Adipocyte (in vitro differentiated cells): ENCODE data around the gene LYST.

Experiments used
- DNase-seq: peaks from one replicate; pipeline ENCODE4 v3.0.0-alpha.2; 2015; ENCODE audit warnings: low read depth
- H3K27me3 ChIP-seq: replicated peaks from 2 replicates; pipeline ENCODE4 v1.7.0; 2013; ENCODE audit warnings: mild to moderate bottlenecking, low read length, moderate library complexity; ENCODE audit not compliant: control insufficient read depth, insufficient read depth
- H3K36me3 ChIP-seq: 2 replicates; pipeline ENCODE4 v1.7.0; 2013; ENCODE audit warnings: low read length, mild to moderate bottlenecking, moderate library complexity; ENCODE audit not compliant: control insufficient read depth, insufficient read depth, severe bottlenecking
- H3K4me1 ChIP-seq: 2 replicates; pipeline ENCODE4 v1.7.0; 2013; ENCODE audit warnings: mild to moderate bottlenecking, low read length, moderate library complexity; ENCODE audit not compliant: control insufficient read depth, insufficient read depth
- H3K4me3 ChIP-seq: 2 replicates; pipeline ENCODE4 v1.7.0; 2013; ENCODE audit warnings: mild to moderate bottlenecking, low read length, moderate library complexity
- H3K9ac ChIP-seq: 2 replicates; pipeline ENCODE4 v1.7.0; 2013; ENCODE audit warnings: mild to moderate bottlenecking, low read length, moderate library complexity
- H3K9me3 ChIP-seq: 2 replicates; pipeline ENCODE4 v1.7.0; 2013; ENCODE audit warnings: mild to moderate bottlenecking, low read length, moderate library complexity; ENCODE audit not compliant: control insufficient read depth

Gene LYST

DNA sequence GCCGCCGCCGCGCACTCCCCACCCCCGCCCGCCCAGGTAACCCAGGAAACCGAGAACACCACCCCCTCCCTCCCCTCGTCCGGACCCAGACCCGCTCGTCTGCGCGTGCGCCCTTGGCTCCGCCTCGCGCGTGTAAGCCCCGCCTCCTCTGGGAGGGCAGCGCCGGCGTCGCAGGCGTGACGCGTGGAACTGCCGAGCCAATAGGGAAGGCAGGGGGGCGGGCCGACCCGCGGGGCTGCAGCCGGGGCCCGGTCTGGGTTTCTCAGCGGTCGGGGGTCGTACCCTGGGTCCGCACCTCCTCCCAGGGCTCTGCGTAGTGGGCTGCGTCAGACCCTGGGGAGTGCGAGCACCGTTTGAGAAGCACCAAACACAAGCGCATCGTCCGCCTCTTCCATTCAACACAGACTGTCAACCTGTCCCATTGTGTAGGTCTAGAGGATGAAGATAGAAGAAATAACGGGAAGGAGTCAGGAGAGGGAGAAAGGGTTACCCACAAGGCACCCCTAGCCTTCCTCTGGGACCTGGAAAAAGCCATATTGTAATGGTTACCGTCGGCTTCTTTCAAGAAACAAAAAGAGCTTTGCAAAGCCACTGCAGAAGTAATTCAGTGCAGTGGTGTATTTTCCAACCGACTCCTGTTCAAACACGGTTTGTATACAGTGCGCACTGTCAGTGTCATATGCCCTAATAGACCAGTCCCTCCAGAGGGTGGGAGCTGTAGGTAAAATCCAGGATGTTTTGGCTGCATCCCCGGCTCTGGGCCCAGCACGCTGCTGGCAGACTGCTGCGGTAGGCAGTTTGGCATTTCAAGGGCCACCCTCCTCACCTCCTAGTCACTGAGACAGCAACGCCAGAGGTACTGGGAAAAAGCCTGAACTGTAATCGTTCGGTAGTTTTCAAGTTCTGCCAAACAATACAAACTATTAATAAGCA is 473 bp upstream of the LYST start:
- H3K27me3 ChIP-seq = no peaks in the 10 kb centered on the region
- H3K9me3 ChIP-seq = no peaks in the 10 kb centered on the region
- H3K9ac ChIP-seq = peak overlapping the region; percentile 94
- peak; percentile 98 for DNase-seq
- no peaks in the 10 kb centered on the region for H3K36me3 ChIP-seq
- H3K4me1 ChIP-seq = peaks cover 26% of the 10 kb centered on the region
- H3K4me3 ChIP-seq = peak overlapping the region; percentile 93

DNA sequence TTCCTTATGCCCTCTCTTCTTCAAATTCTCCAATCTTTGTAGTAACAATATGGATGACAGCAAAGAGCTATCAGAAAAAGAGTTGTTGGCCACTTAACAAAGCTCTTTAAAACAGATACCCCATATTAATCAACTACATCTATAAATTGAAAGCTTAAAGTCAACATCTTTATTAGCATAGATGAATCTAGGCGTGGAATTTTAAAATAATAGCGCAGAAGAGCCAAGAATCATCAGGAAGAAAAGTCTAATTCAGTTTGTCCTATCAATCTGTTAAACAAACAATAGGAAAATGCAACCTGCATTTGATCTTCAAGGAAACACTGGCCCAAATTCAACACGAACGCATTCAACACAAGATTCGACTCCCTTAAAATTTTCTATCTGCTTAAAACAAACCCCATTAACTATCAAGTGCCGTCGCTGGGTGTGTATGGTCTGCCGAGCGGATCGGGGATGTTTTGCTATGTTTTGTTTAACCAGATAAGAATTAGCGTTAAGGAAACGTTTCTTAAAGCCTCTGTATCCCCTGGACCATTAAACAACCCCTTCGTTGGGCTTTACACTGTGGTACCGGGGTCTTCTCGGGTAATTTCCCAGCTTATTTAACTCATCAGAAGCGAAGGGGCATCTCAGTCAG is 1.0 kb downstream of the LYST start:
- Histone ChIP-seq H3K9ac (peak overlapping the region; percentile 94), H3K4me1 (peaks cover 26% of the 10 kb centered on the region), H3K36me3 (no peaks in the 10 kb centered on the region), H3K27me3 (no peaks in the 10 kb centered on the region), H3K4me3 (peak overlapping the region; percentile 93), H3K9me3 (no peaks in the 10 kb centered on the region)
- peak; percentile 56 for DNase-seq

DNA sequence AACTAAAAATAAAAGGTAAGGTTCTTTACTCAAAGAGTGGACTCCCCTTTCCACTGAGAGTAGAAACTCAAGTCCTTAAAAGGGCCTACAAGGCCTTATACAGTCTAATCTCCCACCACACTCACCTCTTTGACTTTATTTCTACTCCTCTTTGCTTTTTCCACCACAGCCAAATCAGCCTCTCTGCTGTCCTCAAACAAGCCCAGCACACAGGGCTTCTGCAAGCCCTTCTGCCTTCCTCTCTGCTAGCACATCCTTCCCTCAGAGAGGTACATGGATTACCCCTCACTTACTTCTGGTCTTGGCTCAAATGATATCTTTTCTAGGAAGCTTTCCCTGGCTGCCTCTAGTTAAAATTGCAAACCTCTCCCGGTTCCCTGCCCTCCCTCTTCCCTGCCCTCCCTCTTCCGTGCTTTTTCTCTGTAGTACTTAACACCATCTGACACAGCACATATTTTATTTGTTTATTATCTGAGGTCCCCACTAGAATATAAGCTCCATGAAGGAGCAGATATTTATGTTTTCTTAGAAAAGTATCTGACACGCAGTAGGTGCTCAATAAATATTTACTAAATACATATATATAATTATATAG is 1.7 kb downstream of the LYST start:
- H3K4me3 ChIP-seq = peak overlapping the region; percentile 93
- DNase-seq = peak; percentile 51
- no peaks in the 10 kb centered on the region for H3K36me3 ChIP-seq
- peak overlapping the region; percentile 94 for H3K9ac ChIP-seq
- no peaks in the 10 kb centered on the region for H3K9me3 ChIP-seq
- H3K4me1 ChIP-seq = peaks cover 26% of the 10 kb centered on the region
- no peaks in the 10 kb centered on the region for H3K27me3 ChIP-seq

DNA sequence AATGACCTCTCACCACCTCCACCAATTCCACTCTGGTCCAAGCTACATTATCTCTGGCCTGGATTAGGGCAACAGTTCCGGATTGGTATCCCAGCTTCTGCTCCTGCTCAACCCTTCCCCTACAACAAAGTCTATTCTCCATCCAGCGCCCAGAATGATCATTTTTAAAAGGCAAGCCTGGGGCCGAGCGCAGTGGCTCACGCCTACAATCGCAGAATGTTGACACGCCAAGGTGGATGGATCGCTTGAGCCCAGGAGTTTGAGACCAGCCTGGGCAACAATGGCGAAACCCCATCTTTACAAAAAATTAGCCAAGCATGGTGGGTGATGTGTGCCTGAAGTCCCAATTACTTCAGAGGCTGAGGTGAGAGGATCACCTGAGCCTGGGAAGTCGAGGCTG is 2.2 kb downstream of the LYST start:
- Histone ChIP-seq H3K36me3 (no peaks in the 10 kb centered on the region), H3K9ac (peak overlapping the region; percentile 94), H3K27me3 (no peaks in the 10 kb centered on the region), H3K9me3 (no peaks in the 10 kb centered on the region), H3K4me3 (peak overlapping the region; percentile 93), H3K4me1 (peaks cover 26% of the 10 kb centered on the region)
- DNase-seq = no peak

DNA sequence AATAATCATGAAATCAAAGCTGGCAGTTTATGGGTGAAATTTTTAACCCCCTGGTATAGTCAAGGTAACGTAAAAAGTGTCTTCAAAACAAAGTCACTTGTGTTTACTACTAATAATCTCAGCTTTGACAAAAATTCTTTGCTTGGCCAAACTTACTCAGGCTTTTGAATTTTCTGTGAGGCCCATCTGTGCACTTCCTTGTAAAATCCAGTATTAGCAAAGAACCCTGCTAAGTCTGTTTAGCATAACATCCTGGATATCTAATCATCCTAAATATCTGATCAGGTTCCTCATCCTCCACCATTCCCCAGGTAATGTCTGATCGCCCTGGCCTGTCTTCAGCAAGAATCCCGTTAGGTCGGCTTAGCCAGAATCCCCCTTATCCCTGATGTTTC is 3.0 kb downstream of the LYST start:
- no peak for DNase-seq
- Histone ChIP-seq H3K27me3 (no peaks in the 10 kb centered on the region), H3K4me1 (peaks cover 26% of the 10 kb centered on the region), H3K9me3 (no peaks in the 10 kb centered on the region), H3K9ac (peak overlapping the region; percentile 18), H3K4me3 (no peak overlapping the region), H3K36me3 (no peaks in the 10 kb centered on the region)

DNA sequence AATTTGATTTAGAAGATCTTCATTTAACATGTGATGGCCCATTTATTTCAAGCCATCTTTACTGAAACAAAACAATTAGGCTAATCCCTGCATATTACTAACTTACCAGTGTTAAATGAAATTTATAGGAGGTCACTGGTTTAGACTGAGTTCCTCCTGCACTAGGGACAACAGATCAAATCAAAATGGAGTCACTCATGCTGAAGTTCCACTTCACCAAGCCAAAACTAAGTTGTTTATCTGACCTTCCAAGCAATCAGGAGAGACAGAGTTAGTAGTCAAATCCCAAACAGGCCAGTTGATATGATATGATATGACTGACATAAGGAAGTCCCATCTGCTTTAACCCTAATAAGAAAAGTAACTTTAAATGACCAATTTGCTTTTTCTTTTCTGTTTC is 4.8 kb downstream of the LYST start:
- Histone ChIP-seq H3K27me3 (no peaks in the 10 kb centered on the region), H3K4me3 (no peak overlapping the region), H3K9ac (no peak overlapping the region), H3K36me3 (no peaks in the 10 kb centered on the region), H3K9me3 (no peaks in the 10 kb centered on the region), H3K4me1 (peaks cover 25% of the 10 kb centered on the region)
- DNase-seq = no peak

DNA sequence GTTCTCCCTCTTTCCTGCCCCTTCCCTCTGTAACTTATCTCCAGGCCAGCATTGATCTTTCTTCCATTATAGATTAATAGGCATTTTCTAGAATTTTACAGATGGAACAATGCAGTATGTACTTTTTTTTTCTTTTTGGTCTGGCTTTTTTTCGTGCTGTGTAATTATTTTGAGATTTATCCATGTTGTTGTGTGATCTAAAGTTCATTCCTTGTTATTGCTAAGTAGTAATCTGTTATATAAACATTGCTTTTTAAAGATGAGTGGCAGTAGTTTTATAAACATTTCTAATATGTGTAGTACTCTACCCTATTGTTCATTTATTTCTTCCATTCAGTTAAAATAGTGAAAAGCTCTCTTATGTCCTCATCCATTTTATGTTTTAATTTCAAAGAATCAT is 5.9 kb downstream of the LYST start:
- no peaks in the 10 kb centered on the region for H3K9me3 ChIP-seq

DNA sequence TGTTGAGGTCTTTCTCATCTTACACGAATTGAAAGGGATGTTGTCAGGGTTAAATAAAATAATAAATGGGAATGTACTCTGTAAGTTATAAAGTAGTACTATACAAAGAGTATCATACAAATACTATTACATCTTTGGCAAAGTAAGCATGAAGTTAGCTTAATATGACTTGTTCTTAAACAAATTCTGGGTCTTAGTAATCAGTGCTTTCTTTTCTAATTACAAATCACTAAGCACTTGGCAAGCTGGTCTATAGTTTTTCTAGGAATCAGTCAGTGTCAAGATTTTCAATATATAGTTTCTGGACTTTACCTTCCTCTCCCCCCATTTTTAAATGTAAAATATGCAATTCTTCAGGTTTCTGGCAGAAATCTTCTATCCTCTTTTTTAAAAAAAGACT is 6.9 kb downstream of the LYST start:
- Histone ChIP-seq H3K9ac (no peak overlapping the region), H3K4me1 (peaks cover 20% of the 10 kb centered on the region), H3K4me3 (no peak overlapping the region), H3K27me3 (no peaks in the 10 kb centered on the region), H3K9me3 (no peaks in the 10 kb centered on the region), H3K36me3 (no peaks in the 10 kb centered on the region)
- no peak for DNase-seq

More for the DNA sequence above, 5.9 kb downstream of the LYST start:
- Histone ChIP-seq H3K27me3 (no peaks in the 10 kb centered on the region), H3K9ac (no peak overlapping the region), H3K4me3 (no peak overlapping the region), H3K36me3 (no peaks in the 10 kb centered on the region), H3K4me1 (peaks cover 25% of the 10 kb centered on the region)
- no peak for DNase-seq

DNA sequence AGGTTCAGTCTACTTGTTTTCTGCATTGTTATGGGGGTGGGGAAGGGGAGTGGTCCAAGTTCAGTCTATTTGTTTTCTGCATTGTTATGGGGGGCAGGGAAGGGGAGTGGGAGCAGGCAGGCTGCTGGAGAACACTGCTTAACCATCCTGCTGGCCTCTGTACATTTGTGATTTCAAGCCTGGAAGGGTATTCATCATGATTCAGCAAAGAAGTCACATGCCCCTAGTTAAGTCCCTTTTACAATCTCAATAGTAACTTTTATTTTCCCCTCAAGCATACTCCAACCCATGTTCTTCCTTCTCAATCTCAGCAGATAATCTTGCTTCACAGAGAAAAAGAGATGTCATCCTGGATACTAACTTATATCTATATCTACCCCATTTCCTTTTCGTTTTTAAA is 7.9 kb downstream of the LYST start:
- Histone ChIP-seq H3K27me3 (no peaks in the 10 kb centered on the region), H3K36me3 (no peaks in the 10 kb centered on the region), H3K4me1 (peaks cover 16% of the 10 kb centered on the region), H3K9ac (no peak overlapping the region), H3K9me3 (no peaks in the 10 kb centered on the region), H3K4me3 (no peak overlapping the region)
- DNase-seq = peak; percentile 8

DNA sequence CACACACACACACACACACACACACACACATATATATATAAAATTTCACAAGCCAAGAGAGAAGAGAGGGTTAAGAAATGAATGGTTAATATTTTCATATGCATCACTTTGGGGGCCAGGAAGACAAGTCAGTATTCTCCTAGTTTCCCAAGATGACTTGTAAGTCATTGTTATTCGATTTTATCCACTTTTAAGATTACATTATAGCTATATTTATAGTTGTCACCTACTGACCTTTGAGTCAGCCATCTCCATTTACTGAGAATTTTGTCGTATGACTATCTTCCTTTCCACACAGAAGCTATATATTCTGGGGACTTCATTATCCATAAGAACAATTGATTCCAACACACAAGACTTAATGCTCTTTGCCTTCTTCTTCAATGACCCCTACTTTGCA is 8.9 kb downstream of the LYST start:
- Histone ChIP-seq H3K9me3 (no peaks in the 10 kb centered on the region), H3K36me3 (no peaks in the 10 kb centered on the region), H3K27me3 (no peaks in the 10 kb centered on the region), H3K4me3 (no peak overlapping the region), H3K4me1 (peaks cover 9% of the 10 kb centered on the region), H3K9ac (no peak overlapping the region)
- DNase-seq = no peak

DNA sequence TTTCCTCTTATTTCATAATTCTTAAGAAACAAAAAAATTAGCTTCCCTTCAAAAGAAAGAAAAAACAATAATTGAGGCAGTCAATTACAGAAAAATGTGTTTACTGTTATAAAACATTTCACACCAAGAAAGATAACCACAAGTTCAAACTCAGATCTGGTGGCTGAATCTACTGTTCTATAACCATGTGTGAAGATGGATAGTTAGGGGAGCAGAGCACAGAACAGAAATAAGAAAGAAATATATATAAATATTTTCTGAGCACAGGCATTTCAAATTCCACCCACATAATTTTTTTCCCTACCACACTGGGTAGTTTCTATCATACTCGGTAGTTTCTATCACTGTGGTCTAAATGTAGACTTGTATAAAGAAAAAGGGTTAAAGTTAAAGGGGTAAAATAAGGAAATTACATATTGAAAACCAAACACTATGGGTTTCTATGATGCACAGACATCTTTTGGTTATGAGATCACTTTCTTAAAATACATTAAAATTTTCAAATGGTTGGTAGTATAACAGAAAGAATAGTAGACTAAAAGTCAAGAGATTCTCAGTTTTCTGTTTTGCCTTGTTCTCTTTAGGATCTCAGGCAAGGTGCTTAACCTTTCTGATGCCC is 10.8 kb downstream of the LYST start:
- Histone ChIP-seq H3K9me3 (no peaks in the 10 kb centered on the region), H3K36me3 (no peaks in the 10 kb centered on the region), H3K4me1 (peaks cover 9% of the 10 kb centered on the region), H3K27me3 (no peaks in the 10 kb centered on the region), H3K4me3 (no peak overlapping the region), H3K9ac (no peak overlapping the region)
- peak; percentile 3 for DNase-seq
